GM19025 (cell line): Measurements from ENCODE around the gene NUPR1.
"Not testable (repeated sequence)": the region's sequence is repeated elsewhere in the genome, so short reads cannot be mapped to it uniquely, and the experiment has no call there.

Experiments used
- ATAC-seq: cut with Tn5 transposase; IDR thresholded peaks from one replicate; pipeline ENCODE4 v1.9.1; 2021; ENCODE audit warnings: mild to moderate bottlenecking, low read depth, moderate library complexity; ENCODE audit not compliant: unreplicated experiment

The NUPR1 gene, protein sequence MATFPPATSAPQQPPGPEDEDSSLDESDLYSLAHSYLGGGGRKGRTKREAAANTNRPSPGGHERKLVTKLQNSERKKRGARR

GRCh38 chr16:28538733-28539596 is at the start of gene NUPR1:
Gene NUPR1 (minus strand): TSS chr16:28538974. CDS start chr16:28538907, 67 bp downstream.
- no peak for ATAC-seq

- no peak for ATAC-seq
Observed at GRCh38 chr16:28587386-28587785, 48.6 kb upstream of the NUPR1 start.

- no peak for ATAC-seq
Observed at GRCh38 chr16:28586466-28586865, 47.7 kb upstream of the NUPR1 start.

GRCh38 chr16:28585674-28586073 is 46.9 kb upstream of the NUPR1 start:
- ATAC-seq = no peak

GRCh38 chr16:28580726-28581315 is 42.0 kb upstream of the NUPR1 start:
- no peak for ATAC-seq

- ATAC-seq = no peak
Observed at GRCh38 chr16:28575446-28576109, 36.8 kb upstream of the NUPR1 start.

- ATAC-seq = no peak
Observed at GRCh38 chr16:28574925-28575324, 36.2 kb upstream of the NUPR1 start.

GRCh38 chr16:28573738-28574718 is 35.3 kb upstream of the NUPR1 start:
- no peak for ATAC-seq

- ATAC-seq = no peak
Observed at GRCh38 chr16:28572696-28573510, 34.1 kb upstream of the NUPR1 start.

GRCh38 chr16:28569968-28570752 is 31.4 kb upstream of the NUPR1 start:
- no peak for ATAC-seq

DNA sequence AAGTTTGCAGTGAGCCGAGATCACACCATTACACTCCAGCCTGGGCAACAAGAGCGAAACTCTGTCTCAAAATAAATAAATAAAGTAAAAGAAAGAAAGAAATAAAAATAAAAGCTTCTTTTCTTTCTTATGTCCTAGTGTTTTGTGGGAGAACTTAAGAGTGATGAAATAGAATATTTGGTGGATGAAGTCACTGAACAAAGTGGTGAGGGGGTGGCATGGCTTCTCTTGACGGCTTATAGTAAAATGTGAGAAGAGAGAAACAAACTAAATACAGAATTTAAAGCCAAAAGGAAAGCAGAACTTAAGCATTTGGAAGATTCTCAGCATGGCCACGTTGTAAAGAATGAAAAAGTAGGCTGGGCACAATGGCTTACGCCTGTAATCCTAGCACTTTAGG is 30.2 kb upstream of the NUPR1 start:
- ATAC-seq = no peak

DNA sequence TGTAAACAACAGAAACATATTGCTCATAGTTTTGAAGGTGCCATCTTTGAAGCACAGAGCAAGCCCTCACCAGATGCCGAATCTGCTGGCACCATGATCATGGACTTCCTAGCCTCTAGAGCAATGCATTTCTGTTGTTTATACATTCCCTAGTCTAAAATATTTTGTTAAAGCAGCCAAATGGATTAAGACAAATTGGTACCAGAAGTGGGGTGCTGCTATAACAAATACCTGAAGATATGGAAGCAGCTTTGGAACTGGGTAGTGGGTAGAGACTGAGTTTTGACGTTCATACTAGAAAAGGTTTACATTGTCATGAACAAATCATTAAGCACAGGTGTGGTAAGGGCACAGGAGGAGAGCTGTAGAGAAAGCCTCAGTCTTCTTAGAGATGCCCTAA is 28.5 kb upstream of the NUPR1 start:
- ATAC-seq = no peak

- not testable (repeated sequence) for ATAC-seq
Observed at GRCh38 chr16:28566233-28566925, 27.6 kb upstream of the NUPR1 start.

DNA sequence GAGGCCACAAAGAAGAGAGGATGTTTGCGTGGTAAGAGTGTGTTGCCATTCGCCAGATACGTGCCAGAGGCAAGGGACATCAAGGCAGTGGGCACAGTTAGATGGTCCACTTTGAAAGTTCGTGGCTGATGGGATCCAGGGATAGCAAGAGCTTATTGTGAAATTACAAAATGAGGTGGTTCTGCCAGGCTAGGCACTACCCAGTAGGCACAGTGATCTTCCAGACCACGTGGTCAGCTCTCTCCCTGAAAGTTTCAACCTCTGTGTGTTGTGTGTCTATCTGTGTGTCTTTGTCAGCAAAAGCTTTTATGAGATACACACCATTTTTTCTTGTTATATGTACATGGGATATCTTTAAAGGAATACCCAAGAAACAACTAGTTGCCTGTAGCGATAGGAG is 24.4 kb upstream of the NUPR1 start:
- no peak for ATAC-seq

- ATAC-seq = no peak
Observed at GRCh38 chr16:28562199-28562598, 23.4 kb upstream of the NUPR1 start.

DNA sequence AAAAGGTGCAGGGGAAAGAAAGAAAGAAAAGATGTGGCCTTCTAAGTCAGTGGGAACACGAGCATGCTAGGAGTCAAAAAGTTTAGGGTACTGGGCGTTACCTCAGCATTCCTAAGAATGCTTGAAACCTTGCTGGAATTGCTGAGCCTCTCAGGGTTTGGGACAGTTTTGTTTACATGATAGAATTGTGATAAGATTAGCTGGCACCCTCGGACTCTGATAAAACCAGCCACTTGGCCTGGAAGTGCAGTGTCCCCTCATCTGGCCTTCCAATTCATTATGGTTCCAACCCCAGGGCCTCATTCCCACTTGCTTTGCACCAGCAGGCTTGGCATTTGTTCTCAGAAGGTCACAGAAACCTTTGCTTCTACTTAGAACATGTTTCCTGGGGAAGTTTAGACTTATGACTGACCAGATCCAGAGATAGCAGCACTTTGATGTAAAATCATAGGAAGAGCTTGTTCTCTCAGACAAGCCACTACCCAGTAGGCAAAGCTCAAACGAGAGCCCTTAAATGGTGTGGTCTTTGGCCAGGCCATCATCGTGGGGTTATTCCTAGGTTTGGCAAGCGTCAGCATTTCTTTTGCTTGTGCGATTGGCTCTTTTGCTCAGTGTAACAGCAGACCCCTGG is 22.9 kb upstream of the NUPR1 start:
- no peak for ATAC-seq

GRCh38 chr16:28558456-28558855 is 19.7 kb upstream of the NUPR1 start:
- ATAC-seq = no peak
